HL-60 (cell line): Measurements from ENCODE around the gene NELFA.

Experiments
- DNase-seq, 2 experiments: peaks; one replicate each; pipeline ENCODE4 v3.0.0-alpha.2; 2010 to 2020; ENCODE audit warnings: low read depth in 1 of 2, low spot score in 1 of 2
- H3K27ac ChIP-seq: fragments of 250-450 bp; sonication (Bioruptor Pico); replicated peaks from 2 replicates; pipeline ENCODE4 v1.5.1; 2020; ENCODE audit warnings: mild to moderate bottlenecking, moderate library complexity
- H3K27me3 ChIP-seq: fragments of 250-450 bp; sonication (Bioruptor Pico); 2 replicates; pipeline ENCODE4 v1.5.1; 2021; ENCODE audit warnings: mild to moderate bottlenecking, moderate library complexity; ENCODE audit not compliant: insufficient read depth, poor library complexity, severe bottlenecking
- H3K4me3 ChIP-seq: replicated peaks from 2 replicates; pipeline ENCODE4 v1.5.1; 2011; ENCODE audit warnings: mild to moderate bottlenecking, control low read depth, low read length; ENCODE audit not compliant: insufficient read depth
- CTCF ChIP-seq: IDR thresholded peaks from one replicate; pipeline ENCODE4 v1.5.1; 2011; ENCODE audit warnings: low read length, control low read depth, inconsistent platforms; ENCODE audit not compliant: insufficient read depth
- GABPA ChIP-seq: IDR thresholded peaks from 2 replicates; pipeline ENCODE4 v1.6.1; 2012; ENCODE audit warnings: low read depth
- POLR2AphosphoS5 ChIP-seq: IDR thresholded peaks from 2 replicates; pipeline ENCODE4 v1.6.1; 2012; ENCODE audit warnings: low read depth
- REST ChIP-seq: IDR thresholded peaks from 2 replicates; pipeline ENCODE4 v1.6.1; 2012; ENCODE audit warnings: low read depth; ENCODE audit not compliant: insufficient replicate concordance
- SPI1 ChIP-seq: IDR thresholded peaks from 2 replicates; pipeline ENCODE4 v1.6.1; 2012; ENCODE audit warnings: low read depth, mild to moderate bottlenecking, borderline replicate concordance

The NELFA gene

GRCh38 chr4:2047781-2048581 is 39.2 kb upstream of the NELFA start:
- peaks cover 9% of the 10 kb centered on the region for H3K27me3 ChIP-seq
- TF ChIP-seq SPI1 = no peak
- TF ChIP-seq REST = no peak
- TF ChIP-seq CTCF = no peak
- no peak for TF ChIP-seq POLR2AphosphoS5
- no peak for TF ChIP-seq GABPA
- H3K27ac ChIP-seq = no peak overlapping the region
- DNase-seq = no peak
- H3K4me3 ChIP-seq = no peak overlapping the region

GRCh38 chr4:2047031-2047660 is 38.4 kb upstream of the NELFA start:
- no peak overlapping the region for H3K4me3 ChIP-seq

More at GRCh38 chr4:2047031-2047660, 38.4 kb upstream of the NELFA start:
- peaks cover 9% of the 10 kb centered on the region for H3K27me3 ChIP-seq
- TF ChIP-seq REST = no peak
- no peak for TF ChIP-seq CTCF
- TF ChIP-seq SPI1 = no peak
- no peak for TF ChIP-seq GABPA
- TF ChIP-seq POLR2AphosphoS5 = no peak
- no peak overlapping the region for H3K27ac ChIP-seq
- no peak for DNase-seq
